Activated CD4-positive, alpha-beta T cell treated with anti-CD3 and anti-CD28 coated beads for 24 hours (primary cell): ENCODE results near the gene DCTN1.
A peak's percentile ranks its signal among the peaks of the same experiment; 100 is the strongest.

ENCODE experiments used
- DNase-seq, 2 donors: peaks; one replicate each; pipeline ENCODE4 v3.0.0-alpha.2; 2020; ENCODE audit warnings: low read depth in 2 of 2

DCTN1 gene

DNA sequence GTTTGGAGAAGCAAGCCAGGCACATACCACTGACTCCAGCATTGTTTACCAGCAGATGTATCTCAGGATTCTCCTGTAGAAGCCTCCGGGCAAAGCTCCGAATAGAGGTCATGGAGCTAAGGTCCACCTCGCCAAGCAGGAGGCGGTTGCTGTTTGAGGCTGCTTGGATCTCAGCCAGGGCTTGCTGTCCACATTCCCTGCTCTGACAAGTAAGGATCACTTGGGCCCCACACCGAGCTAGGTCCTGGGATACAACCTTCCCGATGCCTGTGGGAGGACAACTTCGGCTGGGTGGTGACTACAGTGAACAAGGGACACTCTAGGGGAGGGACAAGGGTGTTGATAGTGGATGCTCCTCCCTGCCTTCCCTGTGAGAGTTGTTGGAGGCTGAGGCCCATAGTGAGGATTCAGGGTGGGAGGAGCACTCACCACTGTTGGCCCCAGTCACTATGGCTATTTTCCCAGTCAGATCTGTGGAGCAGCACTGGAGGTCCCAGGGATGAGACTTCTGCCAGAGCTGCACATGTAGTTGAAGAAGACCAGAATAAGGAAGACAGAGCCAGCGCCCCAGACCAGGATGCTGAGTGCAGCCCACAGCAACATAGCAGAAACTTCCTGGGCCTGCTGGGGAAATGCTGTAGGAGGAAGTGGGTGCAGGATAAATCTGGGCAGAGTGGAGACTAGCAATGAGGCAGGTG is 33.0 kb upstream of the DCTN1 start:
- DNase-seq = no peak

DNA sequence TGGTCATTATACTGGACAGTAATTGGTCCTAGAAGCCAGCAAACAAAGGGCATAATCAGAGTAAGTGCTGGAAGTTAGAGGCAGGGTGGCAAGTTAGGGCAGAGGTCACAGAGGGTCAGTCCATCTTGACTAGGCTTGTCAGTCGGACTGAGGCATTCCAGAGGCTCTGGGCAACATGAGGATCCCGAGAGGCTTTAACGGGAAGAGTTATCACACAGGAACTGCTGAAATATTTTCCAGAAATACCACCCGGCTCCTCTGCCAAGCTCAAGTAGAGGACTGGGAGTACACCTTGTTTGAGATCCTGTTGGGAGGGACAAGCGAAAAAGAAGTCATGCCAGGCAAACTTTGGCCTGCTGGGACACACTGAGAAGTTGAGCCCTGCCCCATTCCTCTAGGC is 27.6 kb upstream of the DCTN1 start:
- DNase-seq = no peak

DNA sequence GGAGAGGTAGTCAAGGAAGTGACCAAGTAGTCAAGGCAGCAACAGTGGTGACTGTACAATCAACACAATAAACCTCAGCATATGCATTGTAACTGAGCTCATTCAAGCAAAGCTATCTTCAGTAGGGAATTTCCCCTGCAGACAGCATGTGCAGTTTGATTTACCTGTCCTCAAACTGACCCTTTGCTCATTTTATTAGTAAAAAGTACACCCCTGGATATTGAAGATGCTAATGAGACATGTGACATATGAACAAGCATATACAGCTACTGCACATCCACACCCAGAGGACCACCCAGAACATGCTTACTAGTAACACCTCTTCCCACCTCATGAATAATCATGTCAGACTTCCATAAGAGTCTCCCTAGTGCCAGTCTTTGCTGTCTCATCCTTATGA is 25.9 kb upstream of the DCTN1 start:
- DNase-seq = no peak

DNA sequence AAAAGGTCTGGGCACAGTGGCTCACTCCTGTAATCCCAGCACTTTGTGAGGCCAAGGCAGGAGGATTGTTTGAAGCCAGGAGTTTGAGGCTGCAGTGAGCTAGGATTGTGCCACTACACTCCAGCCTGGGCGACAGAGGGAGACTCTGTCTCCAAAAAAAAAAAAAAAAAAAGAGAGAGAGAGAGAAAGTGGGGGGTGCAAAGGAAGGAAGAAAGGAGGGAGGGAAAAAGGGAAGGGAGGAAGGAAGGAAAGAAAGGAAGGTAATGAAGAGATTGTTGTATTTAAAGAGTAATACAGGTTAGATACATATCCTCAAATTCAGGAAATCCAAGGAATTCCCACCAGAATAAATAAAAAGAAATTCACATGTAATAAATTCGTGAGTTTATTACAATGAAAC is 21.8 kb upstream of the DCTN1 start:
- DNase-seq = no peak

DNA sequence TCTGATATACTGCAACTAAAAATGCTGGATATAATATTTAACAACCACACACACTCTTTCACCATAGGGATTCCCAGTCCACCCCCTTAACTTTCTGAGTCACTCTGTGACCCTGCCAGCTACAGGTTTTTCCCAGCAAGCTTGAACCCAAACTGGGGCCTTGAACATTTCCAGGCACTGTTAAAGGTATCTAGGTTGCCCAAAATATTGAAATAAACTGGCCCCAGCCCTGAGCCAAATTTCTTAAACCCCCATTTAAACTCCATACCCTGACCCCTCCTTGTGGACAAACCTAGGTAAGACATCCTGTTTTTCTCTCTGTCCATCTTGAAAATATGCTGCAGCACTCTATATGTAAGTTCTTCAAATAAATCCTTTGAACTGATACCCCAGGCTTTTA is 19.7 kb upstream of the DCTN1 start:
- no peak for DNase-seq

DNA sequence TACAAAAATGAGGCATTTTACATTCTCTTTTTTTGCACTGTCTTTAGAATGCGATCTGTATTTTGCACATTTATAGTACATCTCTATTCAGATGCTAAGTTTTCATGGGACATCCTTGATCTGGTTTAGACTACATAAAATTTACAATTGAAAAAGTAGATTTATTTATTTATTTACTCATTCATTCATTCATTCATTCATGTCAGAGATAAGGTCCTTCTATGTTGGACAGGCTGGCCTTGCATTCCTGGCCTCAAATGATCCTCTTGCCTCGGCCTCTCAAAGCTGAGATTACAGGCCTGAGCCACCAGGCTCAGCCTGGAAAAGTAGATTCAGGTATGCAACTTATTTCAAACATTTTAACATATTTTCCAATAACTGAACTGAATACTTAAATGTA is 16.0 kb upstream of the DCTN1 start:
- no peak for DNase-seq

DNA sequence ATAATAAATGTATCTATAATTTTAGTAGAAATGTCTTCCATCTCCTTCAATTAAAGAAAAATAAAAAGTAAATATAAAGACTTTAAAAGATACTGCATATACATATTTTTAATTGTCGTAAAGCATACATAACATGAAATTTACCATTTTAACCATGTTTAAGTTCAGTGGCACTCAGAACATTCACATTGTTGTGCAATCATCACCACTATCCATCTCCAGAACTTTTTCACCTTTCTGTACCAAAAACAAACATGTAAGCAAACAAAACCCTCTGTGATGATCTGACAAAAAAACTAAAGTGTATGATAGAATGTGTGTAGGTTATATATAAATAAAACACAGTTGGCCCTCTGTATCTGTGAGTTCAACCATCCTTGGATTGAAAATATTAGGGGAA is 13.4 kb upstream of the DCTN1 start:
- DNase-seq = no peak

DNA sequence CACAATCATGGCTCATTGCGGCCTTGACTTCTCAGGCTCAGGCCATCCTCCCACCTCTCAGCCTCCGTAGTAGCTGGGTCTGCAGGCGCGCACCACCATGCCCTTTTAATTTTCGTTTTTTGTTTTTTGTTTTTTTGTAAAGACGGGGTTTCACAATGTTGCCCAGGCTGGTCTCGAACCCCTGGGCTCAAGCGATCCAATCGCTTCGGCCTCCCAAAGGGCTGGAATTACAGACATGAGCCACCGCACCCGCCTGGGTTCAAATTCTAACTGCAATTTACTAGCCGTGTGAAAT is 12.3 kb upstream of the DCTN1 start:
- DNase-seq = no peak

DNA sequence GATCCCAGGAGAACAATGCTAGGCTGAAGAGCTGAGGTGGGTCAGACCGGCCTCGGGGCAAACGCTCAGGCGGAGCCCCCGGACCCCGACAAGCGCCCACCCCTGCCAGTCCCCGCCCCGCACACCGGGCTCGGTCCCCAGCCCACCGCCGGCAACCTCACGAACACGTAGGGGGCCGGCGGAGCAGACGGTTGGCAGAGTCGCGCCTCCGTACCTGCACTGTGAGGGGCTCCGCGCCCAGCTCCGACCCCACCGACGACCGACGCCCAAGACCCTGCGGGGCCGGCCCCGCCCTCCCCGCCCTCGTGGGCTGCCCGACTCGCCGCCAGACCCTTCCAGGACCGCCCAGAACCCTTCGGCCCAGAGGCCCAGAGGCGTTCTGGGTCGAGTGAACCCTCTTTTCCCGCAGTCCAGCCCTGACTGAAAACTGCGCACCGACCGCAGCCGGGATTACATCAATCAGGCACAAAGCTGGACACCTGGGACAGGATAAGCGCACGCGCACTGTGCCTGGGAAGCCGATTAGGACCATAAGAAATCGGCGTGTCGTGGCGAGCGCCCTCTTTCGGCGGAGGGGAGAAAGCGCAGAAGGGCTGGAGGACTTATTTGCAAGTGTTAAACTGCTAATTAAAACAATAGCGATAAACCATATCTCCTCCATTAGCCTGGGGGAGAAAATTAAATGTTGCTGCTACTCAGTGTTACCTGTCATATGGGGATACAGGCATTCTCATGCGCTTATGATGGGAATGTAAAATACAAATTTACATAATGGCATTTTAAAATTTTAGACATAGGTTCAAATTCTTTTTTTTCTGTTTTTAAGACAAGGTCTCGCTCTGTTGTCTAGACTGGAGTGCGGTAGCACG is 11.7 kb upstream of the DCTN1 start:
- DNase-seq = peak; percentile 92 to 94

DNA sequence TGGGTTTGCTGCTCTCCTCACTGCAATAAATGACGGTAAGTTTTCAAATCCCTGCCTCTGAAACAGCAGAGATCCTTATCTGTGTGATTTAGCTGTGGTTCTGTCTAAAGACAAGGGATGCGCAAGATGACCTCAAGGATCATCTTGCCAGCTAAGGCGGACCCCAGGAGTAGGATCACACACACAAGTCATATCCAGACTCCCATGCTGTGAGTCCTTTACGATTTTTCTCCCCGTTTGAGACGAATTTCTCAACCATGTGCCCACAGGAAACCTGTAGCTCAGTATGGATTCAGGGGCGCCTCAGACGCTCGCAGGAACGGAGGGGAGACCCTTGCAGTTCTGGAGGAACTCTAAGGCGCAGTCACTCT is 11.1 kb upstream of the DCTN1 start:
- no peak for DNase-seq

DNA sequence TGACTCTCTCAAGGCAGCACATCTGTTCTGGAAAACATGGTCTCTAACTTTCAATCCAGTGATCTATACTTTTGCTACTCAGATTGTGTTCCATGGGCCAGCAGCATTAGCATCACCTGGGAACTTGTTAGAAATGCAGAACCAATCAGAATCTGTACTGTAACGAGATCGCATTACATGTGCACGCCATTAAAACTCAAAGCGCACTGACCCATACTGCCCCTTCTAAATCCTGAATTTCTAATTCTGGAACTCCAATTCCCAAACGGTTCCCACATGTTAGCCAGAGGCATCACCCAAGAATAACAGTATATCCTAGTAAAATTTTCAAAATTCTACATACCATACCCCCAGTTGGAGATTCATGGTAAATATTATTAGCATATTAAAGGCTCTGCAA is 10.5 kb upstream of the DCTN1 start:
- DNase-seq = no peak

DNA sequence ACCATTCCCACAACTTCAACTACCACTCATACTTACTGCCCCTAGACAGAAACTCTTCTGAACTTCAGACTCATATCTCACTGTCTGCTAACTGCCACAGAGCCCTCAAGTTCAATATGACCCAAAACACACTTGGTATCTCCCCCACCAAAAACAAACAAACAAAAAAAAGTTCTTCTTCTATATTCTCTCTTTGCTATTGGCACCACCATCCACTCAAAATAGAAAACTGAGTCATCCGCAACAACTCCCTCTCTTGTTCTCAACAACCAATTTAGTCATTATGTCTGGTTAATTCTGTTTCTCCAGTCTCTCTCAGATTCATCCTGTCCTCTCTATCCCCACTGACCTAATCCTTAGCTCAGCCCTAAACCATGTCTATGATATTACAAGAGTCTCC is 7.2 kb upstream of the DCTN1 start:
- no peak for DNase-seq

DNA sequence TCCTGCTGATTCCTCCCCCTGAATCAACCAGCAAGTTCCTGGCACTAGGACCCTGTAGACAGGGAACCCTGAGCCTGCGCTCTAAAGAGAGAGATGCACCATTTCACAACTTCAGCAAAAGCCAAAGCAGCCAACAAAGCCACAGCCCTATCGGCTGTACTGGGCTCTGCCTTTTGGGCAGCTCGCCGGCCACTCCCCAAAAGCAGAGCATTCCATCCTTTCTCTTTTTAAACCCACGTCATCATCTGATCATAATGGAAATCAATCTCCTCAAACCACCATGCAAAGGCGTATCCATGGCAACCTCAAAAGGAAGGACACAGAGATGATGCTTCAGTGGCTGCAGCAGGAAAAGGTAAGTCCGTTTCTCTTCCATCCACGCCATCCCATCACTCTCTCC is 5.3 kb upstream of the DCTN1 start:
- DNase-seq = no peak

DNA sequence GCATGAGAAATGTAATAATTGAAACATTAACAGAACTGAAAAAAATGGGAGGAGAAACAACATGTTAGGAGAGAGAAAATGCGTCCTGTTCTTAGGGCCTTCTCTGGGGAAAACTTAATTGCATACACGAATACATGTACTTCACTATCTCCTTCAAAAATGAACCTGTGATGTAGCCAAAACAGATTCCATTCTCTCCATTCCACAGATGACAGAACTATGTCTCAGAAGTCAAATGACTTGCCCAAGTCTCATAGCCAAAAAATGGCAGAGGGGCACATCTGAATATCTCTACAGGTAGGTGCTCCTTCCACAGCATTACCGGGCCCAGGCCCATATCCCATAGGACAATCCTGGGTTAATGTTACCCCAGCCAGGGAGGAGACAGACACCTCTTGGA is 3.9 kb upstream of the DCTN1 start:
- DNase-seq = no peak

DNA sequence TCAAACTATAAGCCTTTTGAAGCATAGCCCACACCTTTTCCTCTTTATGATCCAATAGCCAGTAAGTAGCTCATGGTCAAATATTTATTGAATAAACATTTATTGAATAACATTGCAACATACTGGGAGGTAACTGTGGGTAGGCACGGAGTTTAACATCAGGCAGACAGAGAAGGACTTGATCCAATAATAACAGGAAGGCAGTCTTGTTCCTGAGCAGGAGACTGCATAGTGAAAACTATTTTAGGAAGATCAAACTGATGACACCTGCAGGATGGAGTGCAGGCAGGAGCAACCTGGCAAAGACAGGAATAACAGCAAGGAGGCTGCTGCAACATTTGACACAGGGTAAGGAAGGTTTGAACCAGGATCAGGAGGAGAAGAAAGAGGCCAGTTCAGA is 3.1 kb upstream of the DCTN1 start:
- no peak for DNase-seq

DNA sequence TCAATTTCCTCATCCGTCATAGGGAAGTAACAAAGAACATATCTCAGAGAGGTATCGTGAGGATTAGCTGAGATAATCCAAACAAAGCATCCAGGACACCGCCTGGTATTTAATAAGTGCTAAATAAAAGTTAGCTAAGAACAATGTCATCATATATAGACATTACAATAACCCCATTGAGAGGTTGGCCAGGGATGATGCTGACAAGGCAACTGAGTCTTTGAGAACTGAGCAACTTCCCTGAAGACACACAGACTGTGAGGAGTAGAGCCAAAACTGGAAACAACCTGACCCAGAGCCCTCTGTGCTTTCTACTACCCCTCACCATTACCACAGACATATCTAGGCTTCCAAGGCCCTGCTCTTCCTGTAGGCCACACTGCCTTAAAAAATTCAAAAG is 1.6 kb upstream of the DCTN1 start:
- no peak for DNase-seq

DNA sequence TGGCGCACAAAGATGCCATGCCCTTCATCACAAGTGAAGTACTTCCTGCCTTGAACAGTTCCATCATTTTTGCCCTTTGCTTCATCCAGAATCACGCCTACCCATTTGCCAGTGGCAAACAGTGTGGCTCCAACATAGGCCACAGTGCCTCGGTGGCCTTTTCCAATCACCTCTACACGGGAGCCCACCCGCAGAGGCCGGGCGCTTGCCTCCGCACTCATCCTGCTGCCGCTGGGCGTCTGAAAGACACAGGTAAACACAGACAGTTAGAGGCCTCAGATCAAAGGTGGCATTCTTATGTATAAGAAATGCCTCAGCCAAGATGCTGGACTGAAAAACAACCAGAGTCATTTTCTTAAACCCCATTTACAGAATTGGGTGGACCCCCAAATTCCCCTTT is 2.1 kb downstream of the DCTN1 start:
- no peak for DNase-seq

DNA sequence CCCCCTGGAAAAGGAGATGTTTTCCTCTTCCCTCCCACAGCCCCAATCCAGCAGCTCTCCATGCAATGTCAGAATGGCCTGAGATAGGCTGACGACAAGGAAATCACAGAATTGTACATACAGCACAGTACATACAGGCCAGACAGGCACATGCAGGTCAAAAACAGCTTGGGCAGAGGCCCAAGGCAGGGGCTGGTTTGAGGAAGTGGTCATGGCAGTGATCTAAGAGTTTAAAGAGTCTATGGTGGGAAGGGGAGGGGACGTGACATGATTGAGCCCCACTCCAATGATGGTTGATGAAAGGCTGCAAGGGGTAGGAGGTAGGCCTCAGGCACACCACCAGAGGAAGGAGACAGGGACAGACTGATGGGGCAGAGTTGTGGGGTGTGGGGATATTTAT is 4.3 kb downstream of the DCTN1 start:
- no peak for DNase-seq

DNA sequence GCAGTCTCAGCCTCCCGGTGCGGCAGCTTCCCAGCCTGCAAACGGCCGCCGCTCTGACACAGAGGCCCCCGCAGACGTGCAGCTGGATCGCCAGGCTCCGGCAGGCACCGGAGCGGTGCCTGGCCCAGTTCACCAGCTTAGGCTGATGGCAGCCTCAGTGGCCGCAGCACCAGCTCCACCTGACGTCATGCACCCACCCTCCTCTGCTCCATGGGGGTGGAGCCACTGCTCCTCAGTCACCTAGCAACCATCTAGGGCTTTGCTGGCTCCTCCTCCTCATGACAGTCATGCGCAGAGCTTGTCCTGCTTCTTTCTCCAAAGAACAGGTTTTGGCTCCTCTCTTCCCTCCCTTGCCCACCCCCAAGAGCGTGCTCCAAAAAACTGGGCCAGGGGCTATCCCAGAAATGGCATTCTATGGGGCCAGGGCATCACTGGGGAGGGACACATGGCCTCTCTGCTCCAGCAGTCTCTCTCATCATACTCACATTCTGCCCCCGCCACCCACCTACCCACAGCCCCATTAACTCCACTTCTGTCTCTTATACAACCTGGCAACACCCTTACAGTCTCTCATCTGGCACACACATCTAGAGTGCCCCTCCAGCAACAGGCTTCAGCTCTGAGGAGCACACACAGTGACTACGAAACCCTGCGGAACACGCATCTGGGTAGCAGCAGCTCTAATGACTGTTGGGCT is 5.5 kb downstream of the DCTN1 start:
- DNase-seq = no peak

DNA sequence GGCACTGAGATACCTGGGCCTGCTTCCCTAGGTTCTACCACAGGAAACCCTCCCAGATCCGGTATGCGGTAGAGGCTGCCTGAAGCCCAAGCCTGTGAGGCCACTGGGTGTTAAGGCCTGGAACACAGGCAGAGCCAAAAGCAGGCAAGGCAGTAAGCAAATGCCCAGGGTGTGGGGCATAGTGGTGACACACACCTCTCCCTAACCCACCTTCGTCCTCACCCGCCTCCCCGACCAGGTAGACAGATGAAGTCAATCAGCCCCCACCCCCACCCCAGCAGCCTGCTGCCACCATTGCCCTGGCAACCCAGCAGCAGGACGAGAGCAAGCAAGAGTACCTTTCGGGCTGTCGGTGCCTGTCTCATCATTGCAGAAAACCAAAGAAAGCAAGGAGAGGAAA is 6.1 kb downstream of the DCTN1 start:
- no peak for DNase-seq

DNA sequence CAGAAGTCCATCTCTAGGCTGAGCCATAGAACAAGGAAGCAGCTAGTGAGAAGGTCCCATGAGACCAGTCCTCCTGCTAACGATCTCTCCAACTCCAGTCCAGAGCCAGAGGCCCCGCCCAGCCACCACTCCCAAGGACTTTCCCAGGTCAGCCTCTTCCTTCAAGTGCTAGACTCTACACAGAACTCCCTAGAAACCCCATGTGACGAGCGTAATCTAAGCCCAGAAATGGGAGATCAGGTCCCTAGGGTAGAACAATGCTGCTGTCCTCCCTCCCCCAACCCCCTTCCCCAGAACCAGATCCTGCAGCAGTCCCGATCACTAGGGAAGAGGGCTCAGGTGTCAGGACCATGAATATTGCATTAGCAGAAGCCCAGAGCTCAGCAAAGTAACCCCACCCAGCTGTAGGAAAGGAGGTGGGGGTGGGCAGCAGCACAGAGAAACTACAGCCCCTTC is 6.9 kb downstream of the DCTN1 start:
- DNase-seq = no peak

DNA sequence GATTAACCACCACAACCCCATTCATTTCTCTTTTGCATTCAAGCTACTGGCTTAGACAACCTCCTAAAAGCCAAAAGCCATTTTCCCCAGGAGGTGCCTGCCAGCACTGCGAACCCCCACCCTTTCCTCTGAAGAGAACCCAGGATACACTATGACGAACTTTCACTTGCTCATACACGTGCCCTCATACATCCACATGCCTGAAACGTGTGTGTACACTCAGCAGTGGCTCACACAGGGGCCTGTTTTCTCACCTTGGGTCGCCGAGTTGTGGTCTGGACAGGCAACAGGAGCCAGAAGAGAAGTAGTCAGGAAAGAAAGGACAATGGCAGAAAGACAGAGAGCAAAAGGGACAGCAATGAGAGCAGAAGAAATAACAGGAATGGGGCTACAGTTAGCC is 7.4 kb downstream of the DCTN1 start:
- no peak for DNase-seq

DNA sequence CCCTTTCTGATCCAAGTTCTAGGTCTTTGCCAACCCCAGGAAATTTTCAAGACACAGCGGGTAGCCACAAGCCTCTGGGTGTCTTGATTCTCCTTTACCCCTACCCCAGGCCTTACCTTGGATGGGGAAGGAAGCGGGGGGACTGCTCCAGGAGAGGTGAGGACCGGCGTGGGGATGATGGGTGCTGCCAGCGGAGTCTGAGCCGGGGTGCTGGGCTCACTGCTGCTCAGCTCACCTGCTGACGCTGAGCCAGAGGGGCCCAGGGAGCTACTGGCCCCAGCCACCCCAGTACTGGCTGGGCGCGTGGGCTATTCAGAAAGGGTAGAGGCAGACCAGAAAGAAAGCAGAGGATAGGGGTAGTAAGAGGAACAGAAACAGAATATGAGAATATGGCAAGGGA is 8.7 kb downstream of the DCTN1 start:
- no peak for DNase-seq
